ENCODE data around the gene GIT1. TPM values are rescaled to one million over a fixed set of nuclear protein-coding genes. Genes with fewer than 3 reads are reported as not detected.

The GIT1 gene
- total and polyA plus RNA-seq, 9 of the 15 experiments (the other 6 are each of a cell fraction or from before 2014, with no cell fraction given): 0.35 to 35.3 (median 17.1) TPM

- Histone ChIP-seq H3K27ac (ENCODE audit: extremely low read depth, low read depth, low read length) (no peak overlapping the region), H3K79me2 (ENCODE audit: control insufficient read depth, insufficient read depth, low read length) (no peaks in the 10 kb centered on the region), H2AFZ (ENCODE audit: low read depth, low read length) (no peak overlapping the region), H3K9me3 (replicated peaks; ENCODE audit: control insufficient read depth, insufficient read depth, low read depth, low read length) (no peaks in the 10 kb centered on the region), H3K4me2 (ENCODE audit: insufficient read depth, low read length) (no peak overlapping the region), H3K27me3 (ENCODE audit: control insufficient read depth in 2 of 2, insufficient read depth in 2 of 2, low read length in 2 of 2) (no peaks in the 10 kb centered on the region), H4K20me1 (replicated peaks; ENCODE audit: control insufficient read depth, insufficient read depth, low read length) (no peaks in the 10 kb centered on the region), H3K4me1 (replicated peaks in 1 of 2; ENCODE audit: control insufficient read depth in 2 of 2, insufficient read depth in 2 of 2, low read length in 2 of 2) (no peaks in the 10 kb centered on the region), H3K9me1 (ENCODE audit: control insufficient read depth, insufficient read depth, low read length) (no peaks in the 10 kb centered on the region), H3K4me3 (no peak overlapping the region), H3K9ac (ENCODE audit: insufficient read depth in 1 of 2, low read depth in 2 of 2, low read length in 2 of 2) (no peak overlapping the region), H3K36me3 (ENCODE audit: control insufficient read depth, insufficient read depth, low read length) (peaks cover 11% of the 10 kb centered on the region; the same call in 2 of the 3 replicates)
- TF ChIP-seq RBM39 (optimal IDR thresholded peaks at IDR 0.05; ENCODE audit: low read depth, low read length) (no peak), ZNF75A (CRISPR knock-in tag; IDR thresholded peaks at IDR 0.05) (no peak)
- no peak for ATAC-seq
- BruUV-seq (replicated peaks): no TSS peak
- no peak for DNase-seq (ENCODE audit: extremely low read depth in 1 of 4, low spot score in 3 of 4)
- WGBS (ENCODE audit: insufficient coverage, low coverage, missing lambda C conversion rate): 24% methylated on average over 2 of the region's 2 CpGs
- FAIRE-seq: no peak
- POLR2A ChIA-PET: no interaction called here
- in situ Hi-C loops (cut with MboI): no loop called here
- CTCF ChIA-PET (ENCODE audit: low intra/inter-chr PET ratio): no interaction called here
- intact Hi-C loops (cut with micrococcal nuclease): loop anchor here (10.0 kb wide), 1 partner anchor 375 kb away; no protein-coding TSS in a partner anchor
Measured at GRCh38 chr17:29629839-29630238, 40.4 kb upstream of the GIT1 start.

GRCh38 chr17:29628644-29629043, 39.2 kb upstream of the GIT1 start:
- BruUV-seq (replicated peaks): no TSS peak
- ChIA-PET POLR2A (interaction anchor here (0.6 to 1.9 kb wide), 3 partner anchors 11 to 527 kb away, joined by 3 to 5 read pairs (median 3); no protein-coding TSS in a partner anchor), CTCF (ENCODE audit: low intra/inter-chr PET ratio) (no interaction called here)
- in situ Hi-C loops (cut with MboI) (no loop called here), intact Hi-C loops (cut with micrococcal nuclease) (no loop called here)
- H4K20me1 ChIP-seq (replicated peaks; ENCODE audit: control insufficient read depth, insufficient read depth, low read length): no peaks in the 10 kb centered on the region
- no peak overlapping the region for H3K4me3 ChIP-seq
- no peak overlapping the region for H3K9ac ChIP-seq (ENCODE audit: insufficient read depth in 1 of 2, low read depth in 2 of 2, low read length in 2 of 2)
- no peak overlapping the region for H3K27ac ChIP-seq (ENCODE audit: extremely low read depth, low read depth, low read length)
- no peak for DNase-seq (ENCODE audit: extremely low read depth in 1 of 4, low spot score in 3 of 4)
- ATAC-seq: no peak
- no peaks in the 10 kb centered on the region for H3K9me1 ChIP-seq (ENCODE audit: control insufficient read depth, insufficient read depth, low read length)
- peaks cover 0 to 1% of the 10 kb centered on the region in 2 experiments; a peak in 2 of 5 replicates for H3K4me1 ChIP-seq (replicated peaks in 1 of 2; ENCODE audit: control insufficient read depth in 2 of 2, insufficient read depth in 2 of 2, low read length in 2 of 2)
- no peak for FAIRE-seq
- WGBS (ENCODE audit: insufficient coverage, low coverage, missing lambda C conversion rate): 4% methylated on average over 2 of the region's 2 CpGs
- H3K9me3 ChIP-seq (replicated peaks; ENCODE audit: control insufficient read depth, insufficient read depth, low read depth, low read length): no peaks in the 10 kb centered on the region
- H2AFZ ChIP-seq (ENCODE audit: low read depth, low read length): no peak overlapping the region
- H3K27me3 ChIP-seq (ENCODE audit: control insufficient read depth in 2 of 2, insufficient read depth in 2 of 2, low read length in 2 of 2): no peaks in the 10 kb centered on the region
- no peak overlapping the region for H3K4me2 ChIP-seq (ENCODE audit: insufficient read depth, low read length)
- no peaks in the 10 kb centered on the region for H3K79me2 ChIP-seq (ENCODE audit: control insufficient read depth, insufficient read depth, low read length)
- peaks cover 11% of the 10 kb centered on the region; the same call in 2 of the 3 replicates for H3K36me3 ChIP-seq (ENCODE audit: control insufficient read depth, insufficient read depth, low read length)
- TF ChIP-seq ZNF384 (IDR thresholded peaks at IDR 0.05; ENCODE audit: low read depth, low read length) (no peak), TCF7L2 (IDR thresholded peaks at IDR 0.05; ENCODE audit: low read depth, low read length) (no peak), SNRNP70 (optimal IDR thresholded peaks at IDR 0.05; ENCODE audit: low read depth, low read length) (no peak), UBTF (IDR thresholded peaks at IDR 0.05; ENCODE audit: borderline replicate concordance in 1 of 2, low read depth in 2 of 2, low read length in 2 of 2) (no peak), ZNF143 (CRISPR knock-in tag; IDR thresholded peaks at IDR 0.05) (no peak), HDAC8 (tag; IDR thresholded peaks at IDR 0.05) (no peak), ILF3 (IDR thresholded peaks at IDR 0.05; ENCODE audit: borderline replicate concordance) (no peak), TSC22D4 (tag; IDR thresholded peaks at IDR 0.05) (no peak), HBP1 (CRISPR knock-in tag; IDR thresholded peaks at IDR 0.05) (no peak), ZNF354B (CRISPR knock-in tag; IDR thresholded peaks at IDR 0.05) (no peak)

Measured in K562 (cell line).